H1 (cell line): Measurements from ENCODE around the gene KRTAP4-2.

Experiments
- BACH1 ChIP-seq: IDR thresholded peaks from 2 replicates; pipeline ENCODE4 v1.6.1; 2012; ENCODE audit warnings: low read length, improper control_type of control experiment
- CBX5 ChIP-seq: fragments of 300-800, 300-1000 bp; sonication (generic); IDR thresholded peaks from 2 replicates; pipeline ENCODE4 v1.7.1; 2016; ENCODE audit warnings: antibody characterized with exemption, low read length, low read depth
- CEBPB ChIP-seq: IDR thresholded peaks from 2 replicates; pipeline ENCODE4 v1.6.1; 2012; ENCODE audit warnings: low read depth, low read length
- CHD2 ChIP-seq: IDR thresholded peaks from 2 replicates; pipeline ENCODE4 v1.6.1; 2012; ENCODE audit warnings: low read length, improper control_type of control experiment
- CTCF ChIP-seq, 3 experiments: IDR thresholded peaks; 1 replicate in 2 of 3; 2 replicates in 1 of 3; pipeline versions ENCODE4 v1.5.1 to v1.6.1; 2011; ENCODE audit warnings: low read length in 3 of 3, mild to moderate bottlenecking in 3 of 3, inconsistent platforms in 2 of 3, low read depth in 1 of 3, moderate library complexity in 1 of 3; ENCODE audit not compliant: insufficient read depth in 1 of 3; ENCODE audit errors: control extremely low read depth in 1 of 3
- EZH2 ChIP-seq: fragments of 200-600 bp; sonication (generic); IDR thresholded peaks from 2 replicates; pipeline ENCODE4 v1.7.1; 2012; ENCODE audit warnings: low read depth, mild to moderate bottlenecking, moderate library complexity, low read length, inconsistent platforms; ENCODE audit not compliant: severe bottlenecking
- JUN ChIP-seq: IDR thresholded peaks from 2 replicates; pipeline ENCODE4 v1.6.1; 2011; ENCODE audit warnings: low read depth, mild to moderate bottlenecking, improper control_type of control experiment, low read length
- JUND ChIP-seq: IDR thresholded peaks from 2 replicates; pipeline ENCODE4 v1.6.1; 2011; ENCODE audit warnings: mild to moderate bottlenecking, improper control_type of control experiment, low read length
- KDM1A ChIP-seq: fragments of 200-600, 300-600 bp; sonication (generic); IDR thresholded peaks from 2 replicates; pipeline ENCODE4 v1.7.1; 2016; ENCODE audit warnings: mild to moderate bottlenecking, low read length, borderline replicate concordance
- RNF2 ChIP-seq: fragments of 200-900, 300-1000 bp; sonication (generic); IDR thresholded peaks from 2 replicates; pipeline ENCODE4 v1.7.1; 2016; ENCODE audit warnings: borderline replicate concordance, low read depth, mild to moderate bottlenecking, antibody characterized with exemption, low read length; ENCODE audit not compliant: poor library complexity, severe bottlenecking; ENCODE audit errors: missing control alignments
- SP1 ChIP-seq: IDR thresholded peaks from 2 replicates; pipeline ENCODE4 v1.6.1; 2011; ENCODE audit warnings: low read depth, low read length
- TAF7 ChIP-seq: optimal IDR thresholded peaks from 2 replicates; pipeline ENCODE3; 2011; ENCODE audit warnings: low read depth, mild to moderate bottlenecking, inconsistent platforms, low read length, moderate library complexity, borderline replicate concordance
- USF2 ChIP-seq: IDR thresholded peaks from 2 replicates; pipeline ENCODE4 v1.6.1; 2011; ENCODE audit warnings: low read length, improper control_type of control experiment
- TF ChIP-seq, protein P1 (sequence below): IDR thresholded peaks from 2 replicates; pipeline ENCODE4 v1.6.1; 2012; ENCODE audit warnings: low read length, inconsistent platforms

DNA sequence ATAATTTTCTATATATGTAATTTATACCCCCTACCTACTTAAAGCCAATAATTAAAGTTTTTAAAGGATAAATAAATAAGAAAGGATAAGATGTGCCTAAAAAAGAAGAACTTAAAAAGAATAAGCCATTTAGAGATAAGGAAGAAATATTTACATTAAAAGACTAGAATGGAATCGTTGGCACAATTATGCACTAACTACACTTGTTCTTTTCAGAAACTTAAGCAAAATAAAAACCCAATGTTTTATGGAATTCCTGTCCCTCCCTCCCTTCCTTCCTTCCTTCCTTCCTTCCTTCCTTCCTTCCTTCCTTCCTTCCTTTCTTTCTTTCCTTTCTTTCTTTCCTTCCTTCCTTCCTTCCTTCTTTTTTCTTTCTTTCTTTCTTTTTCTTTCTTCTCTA, 33.2 kb downstream of the KRTAP4-2 start:
- no peak for TF ChIP-seq RNF2
- TF ChIP-seq CTCF (IDR thresholded peaks at IDR 0.05; ENCODE audit: control extremely low read depth in 1 of 3, insufficient read depth in 1 of 3, low read depth in 1 of 3, low read length in 3 of 3), result no peak
- no peak for TF ChIP-seq CEBPB
- no peak for TF ChIP-seq CBX5
- TF ChIP-seq, protein P1, sequence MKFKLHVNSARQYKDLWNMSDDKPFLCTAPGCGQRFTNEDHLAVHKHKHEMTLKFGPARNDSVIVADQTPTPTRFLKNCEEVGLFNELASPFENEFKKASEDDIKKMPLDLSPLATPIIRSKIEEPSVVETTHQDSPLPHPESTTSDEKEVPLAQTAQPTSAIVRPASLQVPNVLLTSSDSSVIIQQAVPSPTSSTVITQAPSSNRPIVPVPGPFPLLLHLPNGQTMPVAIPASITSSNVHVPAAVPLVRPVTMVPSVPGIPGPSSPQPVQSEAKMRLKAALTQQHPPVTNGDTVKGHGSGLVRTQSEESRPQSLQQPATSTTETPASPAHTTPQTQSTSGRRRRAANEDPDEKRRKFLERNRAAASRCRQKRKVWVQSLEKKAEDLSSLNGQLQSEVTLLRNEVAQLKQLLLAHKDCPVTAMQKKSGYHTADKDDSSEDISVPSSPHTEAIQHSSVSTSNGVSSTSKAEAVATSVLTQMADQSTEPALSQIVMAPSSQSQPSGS, result no peak
- TF ChIP-seq BACH1, result no peak
- no peak for TF ChIP-seq EZH2
- TF ChIP-seq USF2, result no peak
- no peak for TF ChIP-seq KDM1A
- no peak for TF ChIP-seq JUN
- no peak for TF ChIP-seq CHD2
- no peak for TF ChIP-seq TAF7
- TF ChIP-seq JUND, result no peak
- TF ChIP-seq SP1, result no peak
